Measurements from ENCODE around the gene HAUS7.

The HAUS7 gene

GRCh38 chrX:153455571-153455970, 14.8 kb downstream of the HAUS7 start:
- no peak for DNase-seq (ENCODE audit: low read depth)

- DNase-seq (ENCODE audit: low read depth), result no peak
These were observed 15.3 kb downstream of the HAUS7 start for GRCh38 chrX:153454901-153455550.

DNA sequence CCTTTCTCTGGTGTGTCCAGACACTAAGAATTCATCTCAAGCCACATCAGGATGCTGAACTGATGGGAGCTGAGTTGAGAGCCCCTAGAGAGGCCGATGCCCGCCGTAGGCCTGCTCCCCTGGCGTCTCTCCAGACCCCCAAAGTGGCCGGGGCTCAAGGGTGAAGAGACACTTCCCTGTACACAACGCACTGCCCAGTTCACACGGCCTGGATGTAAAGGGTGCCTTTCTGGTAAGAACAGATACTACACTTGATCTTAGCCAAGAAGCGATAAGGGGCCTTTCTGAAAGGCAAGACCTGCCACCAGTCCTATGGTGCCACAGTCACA, 19.5 kb downstream of the HAUS7 start:
- DNase-seq (ENCODE audit: low read depth), result no peak

- no peak for DNase-seq (ENCODE audit: low read depth)
These were observed 20.0 kb downstream of the HAUS7 start for GRCh38 chrX:153450114-153450948.

DNA sequence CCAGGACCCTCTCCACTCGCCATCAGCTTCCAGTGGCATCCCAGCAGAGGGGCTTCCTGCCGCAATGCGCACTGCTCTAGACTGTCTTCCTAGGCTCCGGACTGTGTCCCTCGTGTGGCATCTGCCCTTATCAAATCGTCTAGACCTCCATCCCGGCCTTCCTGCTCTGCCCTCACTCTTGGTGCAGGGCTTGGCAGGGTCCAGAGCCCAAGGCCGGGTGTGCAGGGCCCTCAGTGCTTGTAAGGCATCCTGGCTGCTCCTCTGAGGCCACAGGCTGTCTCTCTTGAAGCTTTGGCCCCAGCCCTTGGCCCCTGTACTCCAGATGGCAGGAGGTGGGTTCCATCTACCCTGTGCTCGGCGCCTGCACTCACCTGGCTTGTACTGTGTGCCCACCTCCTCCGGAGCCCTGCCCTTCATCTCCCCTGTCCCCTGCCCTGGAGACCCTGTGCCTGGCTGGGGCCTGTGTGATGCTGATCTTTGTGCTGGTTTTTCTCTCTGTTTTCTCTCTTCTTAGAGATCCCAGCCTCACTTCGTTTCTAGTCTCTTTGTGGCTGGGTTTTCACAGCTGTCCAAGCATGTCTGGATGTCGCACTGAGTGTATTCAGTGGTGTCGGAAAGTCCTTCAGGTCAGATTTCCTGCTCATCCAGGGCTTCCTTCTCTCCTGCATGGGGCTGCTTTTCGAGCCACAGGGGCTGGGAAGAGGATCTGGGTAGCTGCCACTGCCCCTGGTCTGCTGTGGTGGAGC, 20.8 kb downstream of the HAUS7 start:
- no peak for DNase-seq (ENCODE audit: low read depth)

DNA sequence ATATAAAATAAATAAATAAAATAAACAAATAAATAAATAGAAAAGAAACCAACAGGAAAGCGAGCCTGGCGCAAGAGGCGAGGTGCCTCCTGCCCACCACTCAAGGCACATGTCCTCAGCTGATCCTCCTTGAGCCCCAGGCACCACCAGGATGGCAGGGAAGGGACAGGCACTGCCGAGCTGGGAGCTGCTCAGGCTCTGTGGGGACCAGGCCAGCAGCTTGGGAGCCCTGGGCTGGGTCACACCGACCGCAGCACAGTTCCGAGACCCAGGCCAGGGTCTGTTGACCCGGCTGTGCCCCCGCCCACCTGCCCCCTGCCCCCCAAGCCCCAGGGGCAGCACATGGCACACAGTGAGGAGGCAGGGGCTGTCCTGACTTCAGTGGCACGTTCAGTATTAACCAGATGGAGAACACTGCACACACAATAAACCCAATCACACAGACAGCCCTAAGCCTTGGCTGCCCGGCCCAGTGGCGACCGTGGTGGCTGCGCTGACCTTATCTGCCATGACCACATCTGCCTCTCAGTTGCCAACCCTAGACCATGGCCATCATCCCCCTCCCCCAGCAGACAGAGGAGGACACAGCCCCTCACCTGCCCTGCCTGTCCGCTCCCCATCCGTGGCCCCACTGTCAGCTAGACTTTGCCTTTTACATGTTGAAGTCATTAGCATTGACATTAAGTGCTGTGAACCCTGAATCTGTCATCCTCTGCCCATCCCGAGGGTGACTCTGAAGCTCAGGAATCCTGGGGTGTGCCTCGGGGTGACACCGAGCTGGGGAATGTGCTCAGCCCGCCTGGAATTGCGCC, 21.6 kb downstream of the HAUS7 start:
- DNase-seq (ENCODE audit: low read depth), result no peak

DNA sequence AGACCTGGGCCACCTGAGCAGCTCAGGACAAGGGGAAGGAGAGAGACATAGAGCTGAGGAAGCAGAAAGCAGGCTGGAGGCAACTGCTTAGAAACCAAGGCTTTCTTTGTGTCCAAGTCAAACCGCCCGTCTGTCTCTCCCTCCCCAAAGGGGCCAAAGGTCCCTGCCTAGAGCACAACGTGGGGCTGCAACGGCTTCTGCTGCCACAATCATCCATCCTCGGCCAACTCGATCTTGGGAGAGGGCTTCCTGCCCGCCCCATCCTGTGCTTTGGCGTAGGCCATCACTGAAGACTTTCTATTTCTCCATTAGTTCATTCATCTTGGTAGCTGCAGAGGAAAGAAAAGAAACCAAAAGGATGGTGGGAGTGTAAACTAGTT, 22.8 kb downstream of the HAUS7 start:
- DNase-seq (ENCODE audit: low read depth), result no peak

GRCh38 chrX:153446950-153447580, 23.3 kb downstream of the HAUS7 start:
- DNase-seq (ENCODE audit: low read depth), result no peak

DNA sequence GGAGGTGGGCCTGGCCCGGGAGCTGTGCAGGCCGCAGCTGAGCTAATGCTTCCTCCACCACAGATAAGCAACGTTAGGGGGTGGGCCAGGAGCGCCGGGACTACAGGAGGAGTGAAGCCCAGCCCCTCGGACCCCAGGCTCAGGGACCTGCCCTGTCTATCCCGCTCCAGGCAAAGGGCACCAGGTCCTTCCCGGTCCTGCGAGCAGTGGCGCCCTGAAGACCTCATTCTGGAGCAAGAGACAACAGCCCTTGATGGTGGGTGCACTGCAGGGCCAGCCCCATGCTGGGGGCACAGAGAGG, 23.8 kb downstream of the HAUS7 start:
- DNase-seq (ENCODE audit: low read depth), result no peak

DNA sequence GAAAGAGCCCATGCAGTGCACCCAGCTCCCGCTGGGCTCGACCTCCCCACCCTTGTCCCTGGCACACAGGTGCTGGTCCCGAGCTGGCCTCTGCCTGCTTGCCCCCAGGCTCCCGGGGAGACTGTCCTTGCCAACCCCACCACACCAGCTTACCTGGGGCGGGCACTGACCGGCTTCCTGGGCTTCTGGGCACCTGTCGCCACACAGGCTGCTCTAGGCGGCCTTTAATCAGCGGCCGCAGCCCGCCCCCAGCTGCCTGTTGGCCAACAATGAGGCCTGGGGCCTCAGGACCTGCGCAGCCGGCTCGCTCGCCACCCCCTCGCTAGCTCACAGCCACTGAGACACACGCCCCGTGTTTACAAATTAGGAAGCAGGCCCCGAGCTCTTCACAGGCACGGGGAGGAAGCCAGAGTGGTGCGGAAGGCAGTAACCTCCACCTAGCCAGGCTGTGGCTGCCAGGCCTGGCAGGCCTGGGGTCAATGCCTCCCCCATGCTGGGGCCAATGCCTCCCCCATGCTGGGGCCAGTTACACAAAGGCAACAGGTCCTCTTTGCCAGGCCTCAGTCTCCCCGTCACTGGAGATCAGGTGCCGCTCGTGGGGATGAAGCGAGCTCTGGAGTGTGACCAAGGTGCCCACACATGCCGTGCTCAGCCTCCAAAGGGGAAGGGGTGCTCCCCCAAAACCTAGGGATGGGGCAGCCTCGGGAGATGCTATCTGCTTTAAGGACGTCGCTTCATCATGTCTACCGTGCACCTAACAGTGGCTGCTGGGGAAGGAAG, 24.3 kb downstream of the HAUS7 start, which contains the start of gene TREX2:
Gene TREX2 (minus strand): TSS at position 201 of the 780 bp plus-strand sequence. CDS start 626 bp downstream, outside the sequence.
- DNase-seq (ENCODE audit: low read depth), result no peak

DNA sequence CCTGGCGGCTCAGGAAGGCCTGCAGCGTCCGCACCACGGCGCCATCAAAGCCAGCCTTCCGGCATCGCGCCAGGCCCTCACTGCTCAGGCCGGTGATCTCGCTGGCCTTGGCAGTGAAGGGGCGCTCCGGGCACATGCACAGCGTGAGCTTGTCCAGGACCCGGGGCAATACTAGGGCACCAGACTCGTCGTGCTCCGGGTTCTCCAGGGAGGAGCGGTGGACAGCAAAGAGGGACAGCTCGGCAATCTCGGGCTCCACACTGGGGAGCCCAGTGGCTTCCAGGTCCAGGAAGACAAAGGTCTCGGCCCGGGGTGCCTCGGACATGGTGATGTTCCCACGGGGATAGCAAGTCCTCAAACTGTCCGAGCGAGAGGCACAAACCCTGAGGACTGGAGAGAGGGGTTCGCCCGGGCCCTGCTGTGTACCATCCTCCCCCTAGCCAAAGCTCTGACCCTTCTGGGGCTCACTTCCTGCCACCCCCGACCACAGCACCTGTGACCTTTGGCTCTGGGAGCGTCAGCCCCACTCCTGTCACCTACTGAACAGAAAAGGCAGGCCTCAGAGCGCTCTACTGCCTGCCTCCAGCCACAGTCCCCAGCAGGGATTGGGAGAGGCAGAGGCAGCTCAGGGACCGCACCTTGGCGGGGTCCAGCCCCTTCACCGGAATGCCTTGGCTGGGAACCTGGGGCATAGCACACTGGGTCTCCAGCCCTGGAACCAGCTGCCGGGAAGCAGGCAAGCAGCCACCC, 25.1 kb downstream of the HAUS7 start:
- no peak for DNase-seq (ENCODE audit: low read depth)

GRCh38 chrX:153444333-153445011, 25.9 kb downstream of the HAUS7 start:
- no peak for DNase-seq (ENCODE audit: low read depth)

GRCh38 chrX:153443476-153444332, 26.7 kb downstream of the HAUS7 start:
- DNase-seq (ENCODE audit: low read depth), result no peak

DNA sequence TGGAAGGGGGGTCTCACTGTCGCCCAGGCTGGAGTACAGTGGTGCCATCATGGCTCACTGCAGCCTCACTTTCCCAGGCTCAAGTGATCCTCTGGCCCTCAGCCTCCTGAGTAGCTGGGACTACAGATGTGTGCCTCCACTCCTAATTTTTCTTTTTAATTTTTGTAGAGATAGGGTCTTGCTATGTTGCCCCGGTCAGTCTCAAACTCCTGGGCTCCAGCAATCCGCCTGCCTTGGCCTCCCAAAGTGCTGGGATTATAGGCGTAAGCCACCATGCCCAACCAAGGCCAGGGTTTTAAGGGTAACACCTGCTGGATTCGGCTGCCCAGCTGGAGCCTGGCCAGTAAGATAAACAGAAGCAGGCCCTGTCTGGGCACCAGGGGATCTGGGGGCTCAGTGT, 27.9 kb downstream of the HAUS7 start:
- DNase-seq (ENCODE audit: low read depth), result no peak

DNA sequence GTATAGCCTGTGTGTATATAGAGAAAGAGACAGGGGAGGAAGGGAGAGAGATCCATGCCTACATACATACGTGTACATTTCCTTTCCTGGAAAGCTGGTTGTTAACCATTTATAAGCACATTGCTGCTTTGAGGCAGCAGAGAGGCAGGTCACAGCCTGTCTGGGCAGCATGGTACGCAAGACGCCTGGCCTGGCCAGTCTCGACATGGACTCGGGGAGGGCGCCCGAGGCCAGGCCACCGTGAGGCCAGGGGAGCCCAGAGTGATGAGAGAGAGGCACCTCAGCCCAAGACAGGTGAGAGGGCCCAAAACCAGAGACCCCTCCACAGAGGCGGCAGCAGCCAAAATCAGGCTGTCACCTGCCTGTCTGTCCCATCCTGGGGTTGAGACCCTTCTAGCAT, 28.4 kb downstream of the HAUS7 start:
- DNase-seq (ENCODE audit: low read depth), result no peak

DNA sequence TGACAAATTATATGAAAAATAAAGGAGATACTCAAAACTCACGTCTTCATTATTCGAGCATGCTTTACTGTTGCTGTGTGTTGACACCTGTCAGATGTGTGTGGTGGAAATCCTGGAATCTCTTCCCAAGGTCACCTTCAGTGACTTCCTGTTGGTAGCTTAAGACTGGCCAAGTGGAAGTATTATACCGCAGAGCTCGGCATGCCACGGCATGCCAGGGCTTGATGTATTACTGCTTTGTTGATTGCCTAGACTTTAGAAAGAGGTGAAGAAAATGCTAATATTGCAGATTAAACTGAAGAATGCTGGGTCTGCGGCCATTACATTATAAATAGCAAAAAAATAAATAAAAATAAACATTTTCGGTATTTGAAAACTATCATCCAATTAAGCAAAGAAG, 29.1 kb downstream of the HAUS7 start:
- no peak for DNase-seq (ENCODE audit: low read depth)

DNA sequence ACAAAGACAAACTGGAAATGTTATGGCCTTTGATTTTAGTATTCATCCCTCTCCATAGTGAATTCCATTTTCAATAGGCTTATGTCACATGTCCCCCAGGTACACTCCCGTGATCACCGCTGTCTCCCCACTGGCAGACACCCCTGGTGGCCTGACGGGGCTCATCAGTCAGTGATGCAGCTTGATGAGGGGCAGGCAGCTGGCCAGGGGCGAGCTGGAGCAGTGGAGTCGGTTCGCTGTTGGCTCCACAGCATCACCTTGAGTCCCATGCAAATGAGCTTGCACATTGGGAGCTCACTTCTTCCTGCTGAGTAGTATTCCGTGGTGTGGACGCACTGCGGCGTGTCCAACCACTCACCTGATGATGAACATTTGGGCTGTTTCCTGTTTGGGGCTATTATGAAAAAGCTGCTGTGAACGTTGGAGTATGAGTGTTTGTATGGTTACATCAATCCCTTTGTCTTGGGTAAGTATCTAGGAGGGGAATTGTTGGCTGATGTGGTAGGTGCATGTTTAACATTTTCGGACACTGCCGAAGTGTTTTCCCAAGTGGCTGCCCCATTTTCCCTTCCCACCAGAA, 29.7 kb downstream of the HAUS7 start:
- no peak for DNase-seq (ENCODE audit: low read depth)

GRCh38 chrX:153439977-153440376, 30.4 kb downstream of the HAUS7 start:
- DNase-seq (ENCODE audit: low read depth), result no peak
